ENCODE data around the gene FAM20C. TPM values are rescaled to one million over a fixed set of nuclear protein-coding genes. Genes with fewer than 3 reads are reported as not detected.
A peak's percentile ranks its signal among the peaks of the same experiment; 100 is the strongest.

The FAM20C gene
- total RNA-seq (2014; rRNA removed) = 87.9 and 119 TPM in 2 replicates
- percentile 51 among the genes with signal in this experiment for Bru-seq, nascent RNA
- BruChase-seq, experiment 1, labeled RNA remaining after a 6-hour chase = percentile 62 among the genes with signal in this experiment
- BruChase-seq, experiment 2, labeled RNA remaining after a 2-hour chase = percentile 56 among the genes with signal in this experiment
- long read RNA-seq, transcript FAM20C-201 (10 exons, 2,751 nt) = major isoform, 63 of 88 reads
- long read RNA-seq, partial matches to known transcripts = 11 of 88 reads
- long read RNA-seq, other reads (novel, unspliced or antisense) = 12 of 88 reads

- H3K4me2 ChIP-seq (ENCODE audit: low read length) = peak within 1 kb of the TSS; percentile 86
- POLR2A ChIA-PET (ENCODE audit: unreplicated experiment) = no interaction called here
- H4K20me1 ChIP-seq (ENCODE audit: low read length) = peaks cover 25% of the 10 kb centered on the region
- BruUV-seq (replicated peaks) = no TSS peak
- ATAC-seq = peak; percentile 80
- CTCF ChIA-PET = interaction anchor here (0.5 kb wide), 1 partner anchor 141 kb away, joined by 3 read pairs; no protein-coding TSS in a partner anchor
- peak within 1 kb of the TSS; percentile 71; the same call in 1 of the 2 replicates for H2AFZ ChIP-seq (ENCODE audit: low read length)
- H3K9me3 ChIP-seq (ENCODE audit: low read length) = no peaks in the 10 kb centered on the region
- H3K79me2 ChIP-seq (ENCODE audit: low read length) = peaks cover 34% of the 10 kb centered on the region
- no peaks in the 10 kb centered on the region for H3K9me2 ChIP-seq (replicated peaks; ENCODE audit: low read length)
- H3K9ac ChIP-seq (ENCODE audit: low read length) = peak within 1 kb of the TSS; percentile 36; the same call in 1 of the 2 replicates
- no peak for TF ChIP-seq CTCF (conservative IDR thresholded peaks at IDR 0.05; ENCODE audit: low read depth, low read length)
- no peak for TF ChIP-seq EZH2 (IDR thresholded peaks at IDR 0.05; ENCODE audit: low read length, unreplicated experiment)
- TF ChIP-seq EZH2phosphoT487 (IDR thresholded peaks at IDR 0.05; ENCODE audit: borderline replicate concordance, low read length) = no peak
- H3F3A ChIP-seq (ENCODE audit: low read length, unreplicated experiment) = no peaks in the 10 kb centered on the region
- peaks cover 5% of the 10 kb centered on the region for H3K36me3 ChIP-seq (ENCODE audit: low read depth, low read length)
- peak; percentile 75 for DNase-seq
- intact Hi-C loops (cut with micrococcal nuclease) = no loop called here
- H3K27me3 ChIP-seq (ENCODE audit: low read length) = no peaks in the 10 kb centered on the region
- H3K4me3 ChIP-seq (ENCODE audit: low read length) = peak within 1 kb of the TSS; percentile 72
- peaks cover 16% of the 10 kb centered on the region for H3K4me1 ChIP-seq (ENCODE audit: insufficient read depth, low read length)
- H3K27ac ChIP-seq (ENCODE audit: low read length) = no peak within 1 kb of the TSS
These were observed at the start of gene FAM20C for GRCh38 chr7:191981-192649. Gene FAM20C (plus strand): TSS chr7:192571. CDS start chr7:193200, 629 bp downstream.

- no peak overlapping the region for H3K27ac ChIP-seq (ENCODE audit: low read length)
- ATAC-seq = no peak
- H3K9me2 ChIP-seq (replicated peaks; ENCODE audit: low read length) = no peaks in the 10 kb centered on the region
- peaks cover 7% of the 10 kb centered on the region for H3K4me1 ChIP-seq (ENCODE audit: insufficient read depth, low read length)
- no peak overlapping the region for H3K9ac ChIP-seq (ENCODE audit: low read length)
- no TSS peak for BruUV-seq (replicated peaks)
- intact Hi-C loops (cut with micrococcal nuclease) = no loop called here
- H4K20me1 ChIP-seq (ENCODE audit: low read length) = no peaks in the 10 kb centered on the region
- H3K79me2 ChIP-seq (ENCODE audit: low read length) = no peaks in the 10 kb centered on the region
- POLR2A ChIA-PET (ENCODE audit: unreplicated experiment) = no interaction called here
- no peak overlapping the region for H2AFZ ChIP-seq (ENCODE audit: low read length)
- TF ChIP-seq EZH2phosphoT487 (IDR thresholded peaks at IDR 0.05; ENCODE audit: borderline replicate concordance, low read length) (no peak), CTCF (conservative IDR thresholded peaks at IDR 0.05; ENCODE audit: low read depth, low read length) (no peak), EZH2 (IDR thresholded peaks at IDR 0.05; ENCODE audit: low read length, unreplicated experiment) (no peak)
- no peaks in the 10 kb centered on the region for H3K9me3 ChIP-seq (ENCODE audit: low read length)
- H3F3A ChIP-seq (ENCODE audit: low read length, unreplicated experiment) = no peaks in the 10 kb centered on the region
- CTCF ChIA-PET = no interaction called here
- H3K4me3 ChIP-seq (ENCODE audit: low read length) = no peak overlapping the region
- H3K4me2 ChIP-seq (ENCODE audit: low read length) = no peak overlapping the region
- peaks cover 5% of the 10 kb centered on the region; the same call in 1 of the 2 replicates for H3K36me3 ChIP-seq (ENCODE audit: low read depth, low read length)
- no peak for DNase-seq
- H3K27me3 ChIP-seq (ENCODE audit: low read length) = no peaks in the 10 kb centered on the region
These were observed 49.1 kb upstream of the FAM20C start for GRCh38 chr7:143145-143751.

Measured in PC-3 (cell line).